NT2/D1 (cell line): ENCODE data around the gene MNAT1.

Experiments
- DNase-seq: peaks from one replicate; pipeline ENCODE4 v3.0.0-alpha.2; 2011; ENCODE audit warnings: low read depth, low spot score
- H3K27me3 ChIP-seq: 2 replicates; pipeline ENCODE4 v1.6.0; 2011; ENCODE audit warnings: mild to moderate bottlenecking; ENCODE audit not compliant: insufficient read length, insufficient read depth
- H3K36me3 ChIP-seq: 2 replicates; pipeline ENCODE4 v1.6.1; 2011; ENCODE audit warnings: mild to moderate bottlenecking, low read length, mixed read lengths; ENCODE audit not compliant: insufficient read depth, insufficient read length
- H3K4me1 ChIP-seq: 2 replicates; pipeline ENCODE4 v1.5.1; 2011; ENCODE audit not compliant: insufficient read depth, insufficient read length
- H3K4me3 ChIP-seq: 2 replicates; pipeline ENCODE4 v1.5.1; 2011; ENCODE audit warnings: low read depth; ENCODE audit not compliant: insufficient read length
- H3K9ac ChIP-seq: 2 replicates; pipeline ENCODE4 v1.6.0; 2011; ENCODE audit warnings: low read depth; ENCODE audit not compliant: insufficient read length
- H3K9me3 ChIP-seq: 2 replicates; pipeline ENCODE4 v1.5.1; 2011; ENCODE audit warnings: mild to moderate bottlenecking, low read length; ENCODE audit not compliant: insufficient read depth
- SUZ12 ChIP-seq: IDR thresholded peaks from 2 replicates; pipeline ENCODE4 v1.6.1; 2011; ENCODE audit not compliant: insufficient read length, insufficient read depth; ENCODE audit errors: extremely low read depth
- YY1 ChIP-seq: IDR thresholded peaks from 2 replicates; pipeline ENCODE4 v1.6.1; 2011; ENCODE audit not compliant: insufficient read length, insufficient read depth
- ZNF274 ChIP-seq: IDR thresholded peaks from 2 replicates; pipeline ENCODE4 v1.6.1; 2011; ENCODE audit warnings: mild to moderate bottlenecking, low read depth, low read length

The MNAT1 gene

GRCh38 chr14:60807971-60808370, 73.4 kb downstream of the MNAT1 start:
- TF ChIP-seq ZNF274 (no peak), SUZ12 (no peak), YY1 (no peak)
- Histone ChIP-seq H3K9ac (no peak overlapping the region), H3K4me3 (no peak overlapping the region), H3K27me3 (no peaks in the 10 kb centered on the region), H3K9me3 (no peaks in the 10 kb centered on the region), H3K36me3 (peaks cover 19% of the 10 kb centered on the region), H3K4me1 (no peaks in the 10 kb centered on the region)
- DNase-seq = no peak

GRCh38 chr14:60812987-60813386, 78.4 kb downstream of the MNAT1 start:
- H3K27me3 ChIP-seq = no peaks in the 10 kb centered on the region
- DNase-seq = no peak
- H3K4me1 ChIP-seq = no peaks in the 10 kb centered on the region
- H3K9ac ChIP-seq = no peak overlapping the region
- peaks cover 25% of the 10 kb centered on the region for H3K36me3 ChIP-seq
- no peaks in the 10 kb centered on the region for H3K9me3 ChIP-seq
- no peak overlapping the region for H3K4me3 ChIP-seq
- TF ChIP-seq SUZ12 (no peak), YY1 (no peak), ZNF274 (no peak)

GRCh38 chr14:60815371-60815770, 80.8 kb downstream of the MNAT1 start:
- Histone ChIP-seq H3K4me3 (no peak overlapping the region), H3K9me3 (no peaks in the 10 kb centered on the region), H3K36me3 (peaks cover 26% of the 10 kb centered on the region), H3K27me3 (no peaks in the 10 kb centered on the region), H3K4me1 (no peaks in the 10 kb centered on the region), H3K9ac (no peak overlapping the region)
- no peak for DNase-seq
- TF ChIP-seq ZNF274 (no peak), YY1 (no peak), SUZ12 (no peak)

- Histone ChIP-seq H3K9me3 (no peaks in the 10 kb centered on the region), H3K9ac (no peak overlapping the region)
- TF ChIP-seq YY1 = no peak
- no peak for TF ChIP-seq ZNF274
- no peak for TF ChIP-seq SUZ12
These were observed 82.6 kb downstream of the MNAT1 start for GRCh38 chr14:60817113-60817512.

GRCh38 chr14:60819575-60819974, 85.0 kb downstream of the MNAT1 start:
- H3K9ac ChIP-seq = no peak overlapping the region
- no peaks in the 10 kb centered on the region for H3K4me1 ChIP-seq
- H3K9me3 ChIP-seq = no peaks in the 10 kb centered on the region
- no peaks in the 10 kb centered on the region for H3K27me3 ChIP-seq
- H3K4me3 ChIP-seq = no peak overlapping the region
- H3K36me3 ChIP-seq = peaks cover 4% of the 10 kb centered on the region
- no peak for DNase-seq
- TF ChIP-seq SUZ12 = no peak
- TF ChIP-seq ZNF274 = no peak
- TF ChIP-seq YY1 = no peak

More at GRCh38 chr14:60817113-60817512, 82.6 kb downstream of the MNAT1 start:
- no peak overlapping the region for H3K4me3 ChIP-seq
- H3K27me3 ChIP-seq = no peaks in the 10 kb centered on the region
- no peak for DNase-seq
- no peaks in the 10 kb centered on the region for H3K4me1 ChIP-seq
- H3K36me3 ChIP-seq = peaks cover 18% of the 10 kb centered on the region

- Histone ChIP-seq H3K4me3 (no peak overlapping the region), H3K27me3 (no peaks in the 10 kb centered on the region), H3K9ac (no peak overlapping the region), H3K9me3 (no peaks in the 10 kb centered on the region), H3K36me3 (peaks cover 16% of the 10 kb centered on the region), H3K4me1 (no peaks in the 10 kb centered on the region)
- TF ChIP-seq ZNF274 = no peak
- no peak for TF ChIP-seq YY1
- TF ChIP-seq SUZ12 = no peak
- DNase-seq = no peak
These were observed 104.0 kb downstream of the MNAT1 start for GRCh38 chr14:60838601-60839000.

- peaks cover 16% of the 10 kb centered on the region for H3K36me3 ChIP-seq
- H3K4me3 ChIP-seq = no peak overlapping the region
- no peaks in the 10 kb centered on the region for H3K9me3 ChIP-seq
- H3K4me1 ChIP-seq = no peaks in the 10 kb centered on the region
- no peak for TF ChIP-seq SUZ12
- TF ChIP-seq YY1 = no peak
- no peak for TF ChIP-seq ZNF274
- H3K27me3 ChIP-seq = no peaks in the 10 kb centered on the region
- DNase-seq = no peak
- no peak overlapping the region for H3K9ac ChIP-seq
These were observed 104.5 kb downstream of the MNAT1 start for GRCh38 chr14:60839057-60839456.

- Histone ChIP-seq H3K9me3 (no peaks in the 10 kb centered on the region), H3K27me3 (no peaks in the 10 kb centered on the region), H3K4me1 (no peaks in the 10 kb centered on the region), H3K36me3 (peaks cover 16% of the 10 kb centered on the region), H3K4me3 (no peak overlapping the region), H3K9ac (no peak overlapping the region)
- no peak for DNase-seq
- TF ChIP-seq ZNF274 (no peak), YY1 (no peak), SUZ12 (no peak)
These were observed 105.1 kb downstream of the MNAT1 start for GRCh38 chr14:60839657-60840056.
